H1 (cell line): ENCODE measurements around the gene USH2A. TPM values are rescaled to one million over a fixed set of nuclear protein-coding genes. Genes with fewer than 3 reads are reported as not detected.
A peak's percentile ranks its signal among the peaks of the same experiment; 100 is the strongest.

Experiments
- CREB1 ChIP-seq: IDR thresholded peaks from 2 replicates; pipeline ENCODE4 v1.6.1; 2012; ENCODE audit warnings: inconsistent platforms
- HDAC2 ChIP-seq, 2 experiments: fragments of 300-600 bp in 1 of 2; sonication (generic) in 1 of 2; IDR thresholded peaks; 2 replicates each; pipeline ENCODE4 v1.6.1; 2011 to 2012; ENCODE audit warnings: low read depth in 2 of 2, low read length in 2 of 2, mild to moderate bottlenecking in 2 of 2, moderate library complexity in 2 of 2, borderline replicate concordance in 1 of 2, inconsistent platforms in 1 of 2
- HDAC6 ChIP-seq: IDR thresholded peaks from one replicate; pipeline ENCODE4 v1.7.1; 2012; ENCODE audit warnings: low read depth, mild to moderate bottlenecking, inconsistent platforms, low read length, moderate library complexity
- JUND ChIP-seq: IDR thresholded peaks from 2 replicates; pipeline ENCODE4 v1.6.1; 2011; ENCODE audit warnings: mild to moderate bottlenecking, improper control_type of control experiment, low read length
- MAX ChIP-seq: IDR thresholded peaks from 2 replicates; pipeline ENCODE4 v1.6.1; 2012; ENCODE audit warnings: inconsistent platforms
- POLR2A ChIP-seq, 2 experiments: IDR thresholded peaks; 1 replicate in 1 of 2; 2 replicates in 1 of 2; pipeline ENCODE4 v1.6.1; 2011; ENCODE audit warnings: low read depth in 2 of 2, low read length in 2 of 2, mild to moderate bottlenecking in 2 of 2; ENCODE audit errors: control extremely low read depth in 1 of 2
- RNF2 ChIP-seq: fragments of 200-900, 300-1000 bp; sonication (generic); IDR thresholded peaks from 2 replicates; pipeline ENCODE4 v1.7.1; 2016; ENCODE audit warnings: borderline replicate concordance, low read depth, mild to moderate bottlenecking, antibody characterized with exemption, low read length; ENCODE audit not compliant: poor library complexity, severe bottlenecking; ENCODE audit errors: missing control alignments
- TEAD4 ChIP-seq: IDR thresholded peaks from 2 replicates; pipeline ENCODE4 v1.6.1; 2012; ENCODE audit warnings: low read depth, low read length, inconsistent platforms, mixed read lengths
- ZNF274 ChIP-seq: IDR thresholded peaks from 2 replicates; pipeline ENCODE4 v1.7.0; 2012; ENCODE audit warnings: low read length, borderline replicate concordance; ENCODE audit errors: extremely low read depth
- polyA plus RNA-seq, 7 experiments: library from polyadenylated mRNA; depleted of rRNA in 3 of 7; stranded (reverse) in 5 of 7; unstranded in 2 of 7; fragments of >200 nt in 5 of 7; fragments of 200-250 nt in 2 of 7; gene quantifications; 1 replicate in 5 of 7; 2 replicates in 1 of 7; 4 replicates in 1 of 7; pipeline versions ENCODE4 v1.2.1 to v1.2.3, GENCODE V29; 2011 to 2013; ENCODE audit warnings: missing spikeins in 2 of 7, mixed read lengths in 2 of 7
- total RNA-seq: library from RNA; stranded (reverse); fragmentation: NEBNext Ultra II Directional; extraction: Animal tissue kit (Norgen Biotek cat#: 25700); gene quantifications from 2 replicates; pipeline ENCODE4 v1.2.1, GENCODE V29; 2021

USH2A gene
- total and polyA plus RNA-seq, 2 of the 8 experiments (the other 6 are each of a cell fraction or from before 2014, with no cell fraction given) = 0.02 to 0.17 TPM

GRCh38 chr1:216095400-216095799 lies 327.8 kb downstream of the USH2A start (continued):
- TF ChIP-seq HDAC2 (IDR thresholded peaks at IDR 0.05; ENCODE audit: borderline replicate concordance in 1 of 2, low read depth in 2 of 2, low read length in 2 of 2) (peak; percentile 44 to 66; a peak in 1 of 4 replicates), ZNF274 (no peak), MAX (peak; percentile 39; the same call in 1 of the 2 replicates), RNF2 (no peak), JUND (peak; percentile 62; the same call in 1 of the 2 replicates), CREB1 (no peak), HDAC6 (no peak), POLR2A (IDR thresholded peaks at IDR 0.05; ENCODE audit: control extremely low read depth in 1 of 2, low read depth in 2 of 2, low read length in 2 of 2) (no peak), TEAD4 (0 out of 2 replicates have a peak, but pooled peaks have one; percentile 34)
